Adipocyte (in vitro differentiated cells): ENCODE measurements around the gene LRRC45.
"Not testable (repeated sequence)": the region's sequence is repeated elsewhere in the genome, so short reads cannot be mapped to it uniquely, and the experiment has no call there.

Experiments used
- DNase-seq: peaks from one replicate; pipeline ENCODE4 v3.0.0-alpha.2; 2015; ENCODE audit warnings: low read depth
- H3K27me3 ChIP-seq: replicated peaks from 2 replicates; pipeline ENCODE4 v1.7.0; 2013; ENCODE audit warnings: mild to moderate bottlenecking, low read length, moderate library complexity; ENCODE audit not compliant: control insufficient read depth, insufficient read depth
- H3K36me3 ChIP-seq: 2 replicates; pipeline ENCODE4 v1.7.0; 2013; ENCODE audit warnings: low read length, mild to moderate bottlenecking, moderate library complexity; ENCODE audit not compliant: control insufficient read depth, insufficient read depth, severe bottlenecking
- H3K4me1 ChIP-seq: 2 replicates; pipeline ENCODE4 v1.7.0; 2013; ENCODE audit warnings: mild to moderate bottlenecking, low read length, moderate library complexity; ENCODE audit not compliant: control insufficient read depth, insufficient read depth
- H3K4me3 ChIP-seq: 2 replicates; pipeline ENCODE4 v1.7.0; 2013; ENCODE audit warnings: mild to moderate bottlenecking, low read length, moderate library complexity
- H3K9ac ChIP-seq: 2 replicates; pipeline ENCODE4 v1.7.0; 2013; ENCODE audit warnings: mild to moderate bottlenecking, low read length, moderate library complexity
- H3K9me3 ChIP-seq: 2 replicates; pipeline ENCODE4 v1.7.0; 2013; ENCODE audit warnings: mild to moderate bottlenecking, low read length, moderate library complexity; ENCODE audit not compliant: control insufficient read depth

The LRRC45 gene

DNA sequence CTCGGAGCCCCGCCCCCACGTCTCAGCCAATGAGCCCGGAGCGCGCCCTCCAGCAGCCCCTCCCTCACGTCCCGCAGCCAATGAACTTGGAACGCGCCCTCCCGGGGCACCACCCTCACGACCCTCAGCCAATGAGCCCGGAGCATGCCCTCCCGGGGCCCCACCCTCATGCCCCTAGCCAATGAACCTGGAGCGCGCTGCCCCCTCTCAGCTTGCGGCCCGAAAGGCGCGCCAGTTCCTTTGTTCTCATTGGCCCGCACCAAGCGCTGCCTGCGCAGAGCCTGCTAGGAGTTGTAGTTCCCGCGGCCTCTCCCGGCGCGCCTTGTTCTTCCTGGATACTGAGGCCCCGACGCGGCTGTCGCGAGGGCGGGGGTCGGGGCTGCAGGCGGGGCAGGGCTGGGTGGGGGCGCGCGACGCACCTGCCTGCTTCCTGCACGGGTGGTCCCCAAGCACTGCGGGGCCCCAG lies at the start of gene LRRC45:
Gene LRRC45 (plus strand): TSS at position 325 of the 466 bp plus-strand sequence. CDS start 339 bp downstream, outside the sequence.
- Histone ChIP-seq H3K4me3 (peak within 1 kb of the TSS; percentile 91), H3K9ac (peak within 1 kb of the TSS; percentile 84), H3K27me3 (no peaks in the 10 kb centered on the region), H3K4me1 (peaks cover 18% of the 10 kb centered on the region), H3K9me3 (no peaks in the 10 kb centered on the region), H3K36me3 (no peaks in the 10 kb centered on the region)
- DNase-seq = peak; percentile 100

DNA sequence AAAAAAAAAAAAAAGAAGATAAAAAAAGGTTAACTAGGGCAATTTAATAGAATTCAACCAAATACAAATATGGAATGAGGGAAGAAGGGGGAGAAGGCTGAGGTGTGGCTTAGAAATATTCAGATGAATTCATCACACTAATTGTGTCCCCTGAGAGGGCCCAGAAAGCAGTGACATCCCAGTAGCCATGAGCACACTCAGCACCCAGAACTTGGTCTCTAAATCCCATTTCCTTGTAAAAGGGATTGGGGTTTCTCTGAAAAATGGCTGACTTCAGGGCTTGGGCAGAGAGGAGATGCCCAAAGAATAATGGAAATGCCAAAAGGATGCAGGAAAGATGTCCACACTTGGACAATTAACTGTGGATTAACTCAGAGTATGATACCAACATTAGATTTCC lies 49.7 kb upstream of the LRRC45 start:
- Histone ChIP-seq H3K4me1 (peaks cover 7% of the 10 kb centered on the region), H3K36me3 (no peaks in the 10 kb centered on the region), H3K9me3 (peaks cover 11% of the 10 kb centered on the region), H3K27me3 (peaks cover 13% of the 10 kb centered on the region), H3K4me3 (no peak overlapping the region), H3K9ac (no peak overlapping the region)
- DNase-seq = no peak

- H3K9ac ChIP-seq = peak overlapping the region; percentile 90
- peaks cover 11% of the 10 kb centered on the region for H3K9me3 ChIP-seq
- H3K4me3 ChIP-seq = peak overlapping the region; percentile 90
- no peak for DNase-seq
- no peaks in the 10 kb centered on the region for H3K27me3 ChIP-seq
- H3K36me3 ChIP-seq = peaks cover 8% of the 10 kb centered on the region
- H3K4me1 ChIP-seq = peaks cover 12% of the 10 kb centered on the region
Observed at GRCh38 chr17:81976332-81977210, 46.5 kb upstream of the LRRC45 start.

DNA sequence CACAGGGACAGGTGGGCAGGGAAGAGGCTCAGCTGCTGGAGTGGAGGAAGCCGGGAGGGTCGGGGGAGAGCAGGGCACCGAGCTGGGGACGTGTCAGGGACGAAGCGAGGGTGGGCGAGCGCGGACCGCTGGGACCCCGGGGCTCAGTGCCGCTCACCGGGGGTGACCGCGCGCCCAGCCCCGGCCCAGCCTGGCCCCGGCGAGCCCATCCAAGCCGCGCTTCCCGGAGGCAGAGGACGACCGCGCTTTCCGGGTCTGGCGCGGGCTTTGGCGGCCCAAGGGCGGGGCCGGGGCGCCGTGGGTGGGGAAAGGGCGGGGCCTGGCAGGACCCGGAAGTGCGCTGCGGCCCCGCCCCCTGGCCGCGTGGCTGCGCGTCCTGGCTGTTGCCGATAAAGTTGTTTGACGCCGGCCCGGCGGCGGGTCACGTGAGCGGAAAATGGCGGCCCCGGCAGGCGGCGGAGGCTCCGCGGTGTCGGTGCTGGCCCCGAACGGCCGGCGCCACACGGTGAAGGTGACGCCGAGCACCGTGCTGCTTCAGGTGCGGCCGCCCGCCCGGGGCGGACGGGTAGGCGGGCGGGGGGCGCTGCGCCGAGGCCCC lies 45.8 kb upstream of the LRRC45 start, which contains the start of gene ASPSCR1:
Gene ASPSCR1 (plus strand): TSS at position 419 of the 598 bp plus-strand sequence. CDS start 18 bp downstream, at position 437.
- peak within 1 kb of the TSS; percentile 90 for H3K4me3 ChIP-seq
- H3K4me1 ChIP-seq = peaks cover 12% of the 10 kb centered on the region
- peaks cover 11% of the 10 kb centered on the region for H3K9me3 ChIP-seq
- H3K27me3 ChIP-seq = no peaks in the 10 kb centered on the region
- peaks cover 8% of the 10 kb centered on the region for H3K36me3 ChIP-seq
- peak; percentile 97 for DNase-seq
- peak within 1 kb of the TSS; percentile 90 for H3K9ac ChIP-seq

GRCh38 chr17:81978524-81979298 lies 44.4 kb upstream of the LRRC45 start:
- peaks cover 12% of the 10 kb centered on the region for H3K4me1 ChIP-seq
- peaks cover 6% of the 10 kb centered on the region for H3K9me3 ChIP-seq
- H3K27me3 ChIP-seq = no peaks in the 10 kb centered on the region
- peak overlapping the region; percentile 90 for H3K4me3 ChIP-seq
- peak overlapping the region; percentile 90 for H3K9ac ChIP-seq
- peaks cover 8% of the 10 kb centered on the region for H3K36me3 ChIP-seq
- DNase-seq = no peak

GRCh38 chr17:81980122-81980521 lies 43.0 kb upstream of the LRRC45 start:
- H3K4me3 ChIP-seq = no peak overlapping the region
- no peaks in the 10 kb centered on the region for H3K27me3 ChIP-seq
- H3K9ac ChIP-seq = no peak overlapping the region
- no peaks in the 10 kb centered on the region for H3K9me3 ChIP-seq
- H3K4me1 ChIP-seq = peaks cover 12% of the 10 kb centered on the region
- peaks cover 15% of the 10 kb centered on the region for H3K36me3 ChIP-seq
- DNase-seq = no peak

DNA sequence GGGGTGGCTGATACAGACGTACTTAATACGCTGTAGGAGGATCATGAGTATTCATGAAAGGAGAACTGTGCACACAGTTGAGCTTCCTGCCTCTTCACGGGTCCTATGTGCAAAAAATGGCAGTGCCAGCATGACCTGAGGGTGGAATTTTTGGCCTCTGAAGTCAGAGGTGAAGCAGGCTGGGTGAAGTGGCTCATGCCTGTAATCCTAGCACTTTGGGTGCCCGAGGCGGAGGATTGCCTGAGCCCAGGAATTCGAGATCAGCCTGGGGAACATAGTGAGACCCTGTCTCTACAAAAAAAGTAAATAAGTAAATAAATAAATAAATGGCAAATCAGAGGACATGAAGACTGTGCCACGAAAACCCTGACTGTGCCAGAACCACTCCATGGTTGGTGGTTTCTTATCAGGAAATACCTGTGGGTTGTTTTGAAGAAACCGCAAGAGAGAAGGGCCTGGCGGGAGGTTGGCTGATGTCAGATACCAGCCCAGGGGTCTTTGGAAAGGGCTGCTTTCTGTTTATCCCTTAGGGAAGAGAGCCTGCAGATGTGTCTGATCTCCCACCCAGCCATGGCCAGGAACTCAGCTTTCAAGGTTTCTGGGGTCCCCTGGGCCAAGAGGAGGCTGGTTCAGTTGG lies 42.3 kb upstream of the LRRC45 start:
- H3K9me3 ChIP-seq = no peaks in the 10 kb centered on the region
- H3K4me3 ChIP-seq = no peak overlapping the region
- no peak overlapping the region for H3K9ac ChIP-seq
- no peaks in the 10 kb centered on the region for H3K27me3 ChIP-seq
- peaks cover 12% of the 10 kb centered on the region for H3K4me1 ChIP-seq
- DNase-seq = no peak
- H3K36me3 ChIP-seq = peaks cover 22% of the 10 kb centered on the region

GRCh38 chr17:81981511-81981910 lies 41.6 kb upstream of the LRRC45 start:
- not testable (repeated sequence) for DNase-seq, H3K9ac ChIP-seq, H3K9me3 ChIP-seq, H3K27me3 ChIP-seq, H3K4me3 ChIP-seq
- peaks cover 12% of the 10 kb centered on the region for H3K4me1 ChIP-seq
- peaks cover 29% of the 10 kb centered on the region for H3K36me3 ChIP-seq

- Histone ChIP-seq H3K4me1 (peaks cover 6% of the 10 kb centered on the region), H3K4me3 (no peak overlapping the region), H3K36me3 (peaks cover 33% of the 10 kb centered on the region), H3K27me3 (no peaks in the 10 kb centered on the region), H3K9me3 (no peaks in the 10 kb centered on the region), H3K9ac (no peak overlapping the region)
- no peak for DNase-seq
Observed at GRCh38 chr17:81983011-81983638, 40.0 kb upstream of the LRRC45 start.

DNA sequence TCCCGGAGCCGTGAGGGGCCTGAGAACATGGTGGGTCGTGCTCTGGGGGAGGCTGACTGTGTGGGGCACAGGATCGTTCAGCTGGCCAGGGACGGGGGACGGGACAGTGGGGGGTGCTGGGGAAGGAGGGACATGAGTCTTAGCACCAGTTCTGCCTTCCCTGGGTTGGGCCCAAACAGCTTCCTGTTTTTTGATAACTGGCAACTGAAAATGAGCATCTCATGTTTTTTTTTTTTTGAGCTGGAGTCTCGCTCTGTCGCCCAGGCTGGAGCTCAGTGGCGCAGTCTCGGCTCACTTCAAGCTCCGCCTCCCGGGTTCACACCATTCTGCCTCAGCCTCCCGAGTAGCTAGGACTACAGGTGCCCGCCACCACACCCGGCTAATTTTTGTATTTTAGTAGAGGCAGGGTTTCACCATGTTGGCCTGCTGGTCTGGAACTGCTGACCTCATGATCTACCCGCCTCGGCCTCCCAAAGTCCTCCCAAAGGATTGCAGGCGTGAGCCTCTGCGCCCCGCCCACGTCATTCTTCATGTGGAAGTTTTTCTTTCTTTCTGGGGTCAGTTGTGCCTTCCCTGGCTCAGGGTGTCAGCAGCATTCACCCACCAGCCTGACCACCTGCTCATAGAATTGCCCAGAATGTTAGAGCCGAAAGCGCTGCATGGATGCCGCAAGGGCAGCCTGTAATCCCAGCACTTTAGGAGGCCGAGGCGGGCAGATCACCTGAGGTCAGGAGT lies 39.3 kb upstream of the LRRC45 start:
- Histone ChIP-seq H3K9me3 (no peaks in the 10 kb centered on the region), H3K27me3 (no peaks in the 10 kb centered on the region), H3K4me1 (peaks cover under 1% of the 10 kb centered on the region), H3K4me3 (no peak overlapping the region), H3K36me3 (peaks cover 33% of the 10 kb centered on the region), H3K9ac (no peak overlapping the region)
- DNase-seq = no peak
